LoVo (cell line): ENCODE measurements around the gene GALR2.

ENCODE experiments used
- DNase-seq: peaks from one replicate; pipeline ENCODE4 v3.0.0-alpha.2; 2016; ENCODE audit warnings: low spot score

The GALR2 gene

DNA sequence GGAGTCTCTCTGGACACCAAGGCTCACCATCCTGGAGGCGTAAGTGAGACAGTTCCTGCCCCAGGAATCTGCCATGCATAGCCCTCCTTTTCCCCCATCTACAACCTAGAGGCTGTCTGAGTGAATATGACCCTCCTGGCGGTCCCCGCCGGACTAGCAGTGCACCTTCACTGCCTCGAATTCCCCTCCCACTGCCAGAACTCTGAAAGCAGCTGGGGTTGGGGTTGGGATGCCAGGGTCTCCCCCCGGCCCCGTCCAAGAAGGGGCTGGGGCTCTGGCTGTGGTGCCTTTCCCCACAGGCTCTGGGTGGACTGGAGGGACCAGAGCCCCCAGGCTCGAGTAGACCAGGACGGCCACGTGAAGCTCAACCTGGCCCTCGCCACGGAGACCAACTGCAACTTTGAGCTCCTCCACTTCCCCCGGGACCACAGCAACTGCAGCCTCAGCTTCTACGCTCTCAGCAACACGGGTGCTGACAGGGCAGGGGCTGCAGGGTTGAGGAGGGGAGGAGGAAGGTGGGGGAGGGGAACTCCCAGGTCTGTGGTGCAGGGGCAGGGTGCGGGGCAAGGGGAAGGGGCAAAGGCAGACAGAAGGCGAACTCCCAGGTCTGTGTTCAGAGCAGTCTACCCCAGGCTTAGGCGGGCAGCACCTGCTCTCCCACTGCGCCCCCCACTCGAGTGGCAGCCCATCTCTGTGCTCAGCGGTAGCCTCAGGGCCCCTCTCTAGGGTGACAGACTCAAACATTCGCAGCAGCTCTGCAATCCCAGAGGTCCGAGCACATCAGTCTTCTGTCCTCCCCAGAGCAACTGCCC is 5.6 kb downstream of the GALR2 start:
- DNase-seq: no peak

DNA sequence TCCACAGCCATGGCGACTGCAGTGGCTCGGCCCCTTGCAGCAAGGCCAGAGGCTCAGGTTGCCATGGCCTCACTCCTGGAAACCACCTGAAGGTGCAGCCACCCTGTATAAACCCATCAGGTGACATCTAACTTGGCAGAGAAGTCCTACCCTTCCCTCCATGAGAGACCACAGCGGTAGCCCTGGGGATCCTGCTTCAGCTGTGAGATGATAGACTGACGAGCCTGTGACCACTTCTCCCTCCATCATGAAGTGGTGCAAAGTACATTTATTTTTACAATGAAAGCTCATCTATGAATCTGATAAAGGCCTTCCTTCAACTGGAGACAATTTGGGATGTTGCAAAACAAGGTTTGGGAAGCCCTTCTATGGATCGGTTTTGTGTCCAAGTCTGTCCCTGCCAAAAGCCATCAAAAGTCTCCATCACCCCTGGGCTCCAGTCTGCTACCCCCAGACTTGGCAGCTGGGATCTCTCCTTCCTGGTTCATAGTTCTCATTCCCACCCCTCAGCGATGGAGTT is 6.2 kb downstream of the GALR2 start:
- no peak for DNase-seq

DNA sequence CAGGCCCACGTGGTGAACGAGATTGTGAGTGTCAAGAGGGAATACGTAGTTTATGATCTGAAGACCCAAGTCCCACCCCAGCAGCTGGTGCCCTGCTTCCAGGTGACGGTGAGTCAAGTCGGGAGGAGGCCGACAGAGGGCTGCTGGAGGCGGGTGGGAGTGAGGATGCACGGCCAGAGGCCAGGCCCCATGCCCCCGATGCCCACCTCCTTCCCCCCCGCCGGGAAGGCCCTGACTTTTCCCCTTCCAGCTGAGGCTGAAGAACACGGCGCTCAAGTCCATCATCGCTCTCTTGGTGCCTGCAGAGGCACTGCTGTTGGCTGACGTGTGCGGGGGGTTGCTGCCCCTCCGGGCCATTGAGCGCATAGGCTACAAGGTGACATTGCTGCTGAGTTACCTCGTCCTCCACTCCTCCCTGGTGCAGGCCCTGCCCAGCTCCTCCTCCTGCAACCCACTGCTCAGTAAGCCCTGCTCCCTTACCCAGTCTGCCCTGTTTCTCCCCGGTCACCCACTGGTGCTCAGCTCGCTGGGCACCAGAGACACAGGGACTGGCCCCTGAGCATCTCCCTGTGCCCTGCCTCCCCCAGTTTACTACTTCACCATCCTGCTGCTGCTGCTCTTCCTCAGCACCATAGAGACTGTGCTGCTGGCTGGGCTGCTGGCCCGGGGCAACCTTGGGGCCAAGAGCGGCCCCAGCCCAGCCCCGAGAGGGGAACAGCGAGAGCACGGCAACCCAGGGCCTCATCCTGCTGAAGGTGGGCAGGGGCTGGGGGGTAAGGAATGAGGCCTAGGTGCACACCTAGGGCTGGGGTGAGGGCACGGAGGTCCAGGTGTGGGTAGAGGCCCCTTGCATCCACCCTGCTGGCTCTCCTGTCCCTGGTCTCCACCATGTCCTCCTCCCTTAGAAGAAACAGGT is 7.0 kb downstream of the GALR2 start:
- no peak for DNase-seq

DNA sequence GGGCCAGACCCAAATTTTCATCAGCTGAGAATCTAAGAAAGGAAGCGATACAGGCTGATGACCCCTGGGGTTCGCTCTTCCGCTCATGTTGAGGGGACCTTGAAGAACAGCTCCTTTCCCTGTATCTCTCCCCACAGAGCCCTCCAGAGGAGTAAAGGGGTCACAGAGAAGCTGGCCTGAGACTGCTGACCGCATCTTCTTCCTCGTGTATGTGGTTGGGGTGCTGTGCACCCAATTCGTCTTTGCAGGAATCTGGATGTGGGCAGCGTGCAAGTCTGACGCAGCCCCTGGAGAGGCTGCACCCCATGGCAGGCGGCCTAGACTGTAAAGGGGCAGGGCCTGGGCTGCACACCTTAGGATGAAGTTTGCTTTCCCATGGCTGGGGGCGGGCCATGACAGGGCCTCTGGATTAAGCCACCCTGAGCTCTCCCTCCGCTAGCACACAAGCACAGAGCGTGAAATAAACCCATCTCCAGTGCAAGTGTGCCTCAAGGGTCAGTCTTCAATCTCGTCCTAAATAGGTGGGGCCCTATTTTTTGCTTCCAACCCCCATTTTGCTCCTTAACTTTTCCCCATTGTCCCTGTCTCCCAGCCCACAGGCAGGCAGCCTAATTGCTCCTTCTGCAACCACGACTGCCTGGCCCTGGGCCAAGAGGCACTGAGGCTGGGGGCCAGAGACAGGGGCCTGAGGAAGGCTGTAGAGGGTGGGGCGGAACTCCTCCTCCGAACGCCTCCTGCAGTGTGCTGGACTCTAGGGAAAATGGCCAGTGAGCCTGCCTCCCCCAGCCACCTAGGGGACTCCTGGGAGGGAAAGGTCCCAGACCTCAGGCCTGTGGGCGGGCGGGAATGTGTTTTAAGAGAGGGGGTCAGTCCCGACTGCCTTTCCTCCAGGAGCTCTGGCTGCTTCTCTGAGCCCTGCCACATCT is 8.0 kb downstream of the GALR2 start:
- DNase-seq: no peak

DNA sequence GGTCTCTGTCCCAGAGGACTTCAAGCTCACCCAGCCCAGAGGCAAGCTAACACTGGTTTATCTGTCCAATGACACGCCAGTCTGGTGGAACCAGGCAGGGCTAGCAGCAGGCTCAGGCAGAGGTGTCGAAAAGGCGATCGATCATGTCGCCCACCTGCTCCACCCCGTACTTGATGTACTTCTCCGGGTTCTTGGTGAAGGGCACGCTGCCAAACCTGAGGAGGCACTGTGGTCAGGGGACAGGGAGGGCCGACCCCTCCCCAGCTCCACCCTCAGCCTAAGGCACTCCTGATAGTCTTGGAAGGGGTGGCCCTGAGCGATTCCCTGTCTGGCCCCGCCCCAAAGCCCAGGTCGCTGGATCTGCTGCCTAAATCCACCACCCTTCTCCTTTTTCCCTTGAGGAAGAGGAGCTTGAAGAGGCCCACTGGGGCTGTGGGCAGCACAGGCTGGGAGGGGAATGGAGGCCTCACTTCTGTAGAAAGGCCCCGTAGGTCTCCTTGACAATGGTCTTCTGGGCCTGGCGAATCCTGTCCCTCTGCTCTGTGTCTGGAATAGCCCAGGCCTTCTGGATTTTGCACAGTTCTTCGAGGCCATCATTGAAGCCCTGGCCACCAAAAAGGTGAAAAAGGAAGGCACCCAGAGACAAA is 9.1 kb downstream of the GALR2 start:
- DNase-seq: no peak

DNA sequence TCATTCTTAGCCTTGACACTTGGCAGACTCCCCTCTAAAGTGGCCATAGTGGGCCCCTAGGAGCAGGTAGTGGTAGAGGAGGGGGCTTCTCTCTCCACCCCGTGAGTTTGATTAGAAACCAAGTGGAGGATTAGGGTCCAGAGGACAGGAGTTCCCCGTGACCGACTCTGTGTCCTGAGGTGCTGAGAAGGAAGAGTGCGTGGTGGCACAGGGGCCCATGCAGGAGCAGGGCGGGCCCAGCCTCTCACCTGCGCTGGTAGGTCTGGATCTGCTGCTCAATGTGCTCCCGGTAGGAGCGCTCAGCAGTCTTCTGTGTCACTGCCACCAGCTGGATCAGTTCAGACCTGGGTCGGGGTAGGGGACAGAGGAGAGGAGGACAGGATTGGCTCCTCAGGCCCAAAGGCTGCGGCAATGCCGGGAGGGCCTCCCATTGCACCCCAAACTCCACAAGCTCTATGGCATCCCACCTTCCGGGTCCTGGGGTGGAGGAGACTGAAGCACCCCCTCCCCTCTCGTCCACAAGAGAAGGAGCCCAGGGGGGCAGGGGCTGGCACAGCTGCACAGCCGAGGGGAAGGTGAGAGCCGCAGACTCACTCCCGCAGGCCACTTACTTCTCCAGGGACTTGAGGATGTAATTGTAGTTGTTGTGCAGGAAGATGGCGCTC is 10.6 kb downstream of the GALR2 start:
- no peak for DNase-seq

DNA sequence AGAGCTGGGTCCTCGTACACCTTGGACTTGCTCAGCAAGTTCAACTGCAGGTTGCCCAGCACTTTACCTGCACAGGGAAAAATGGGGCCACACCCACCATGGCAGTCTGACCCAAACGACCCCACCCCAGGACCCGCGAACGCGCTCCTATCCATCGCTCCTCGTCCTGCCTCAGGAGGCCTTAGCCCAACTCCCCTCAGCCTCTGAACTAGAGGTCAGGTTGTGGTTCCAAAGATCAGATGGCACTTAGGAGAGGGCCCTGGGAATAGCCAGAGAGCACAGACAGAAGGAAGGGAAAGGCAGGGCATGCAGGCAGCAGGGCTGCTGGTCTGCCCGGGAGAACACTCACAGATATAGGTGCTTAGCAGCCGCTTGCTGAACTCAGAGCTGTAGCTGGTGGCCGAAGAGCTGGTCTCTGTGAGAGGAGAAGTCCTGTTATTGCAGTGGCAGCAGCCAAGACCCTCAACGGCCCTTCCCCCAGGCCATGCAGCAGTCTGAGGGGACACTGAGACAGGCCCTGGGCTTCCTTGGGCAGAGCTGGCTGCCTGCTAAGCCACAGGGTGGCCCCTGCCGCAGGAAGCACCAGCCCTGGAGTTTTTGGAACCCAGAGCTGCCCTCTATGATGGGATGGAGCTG is 11.3 kb downstream of the GALR2 start:
- DNase-seq: no peak

DNA sequence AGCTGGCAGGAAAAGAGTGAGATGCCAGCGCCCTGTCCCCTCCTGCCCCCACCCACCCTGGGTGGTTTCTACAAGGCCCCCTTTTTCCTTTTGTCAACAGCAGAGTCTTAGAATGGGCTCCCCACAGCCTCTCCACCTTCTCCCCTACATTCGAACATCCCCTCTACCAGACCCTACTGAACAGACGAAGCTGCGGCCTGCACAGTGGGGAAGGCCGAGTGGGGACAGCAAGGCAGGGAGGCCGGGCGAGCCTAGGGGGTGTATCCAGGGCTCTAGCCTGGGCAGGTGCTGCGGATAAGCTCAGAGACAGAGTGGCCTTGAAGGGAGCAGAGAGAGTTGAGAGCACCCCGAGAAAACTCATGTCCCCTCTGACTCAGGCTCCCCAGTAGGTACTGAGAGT is 11.8 kb downstream of the GALR2 start:
- DNase-seq: no peak

DNA sequence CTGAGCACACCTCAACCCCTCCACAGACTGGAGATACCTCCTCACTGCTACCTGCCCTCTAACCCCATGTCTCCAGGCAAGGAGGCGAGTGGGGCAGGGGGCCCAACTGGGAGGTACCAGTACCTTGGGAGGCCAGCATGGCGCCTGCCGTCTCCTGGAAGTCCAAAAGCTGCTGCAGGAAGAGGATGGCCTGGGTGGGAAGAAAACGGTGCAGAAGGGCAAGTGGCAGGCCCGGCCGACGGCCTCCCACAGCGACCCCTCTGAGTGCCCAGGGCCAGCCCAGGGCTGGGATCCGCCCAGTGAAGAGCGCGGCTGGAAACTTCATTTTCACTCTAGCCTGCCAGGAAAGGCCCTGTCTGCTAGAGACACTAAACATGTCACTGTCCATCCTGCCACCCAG is 12.9 kb downstream of the GALR2 start:
- no peak for DNase-seq

DNA sequence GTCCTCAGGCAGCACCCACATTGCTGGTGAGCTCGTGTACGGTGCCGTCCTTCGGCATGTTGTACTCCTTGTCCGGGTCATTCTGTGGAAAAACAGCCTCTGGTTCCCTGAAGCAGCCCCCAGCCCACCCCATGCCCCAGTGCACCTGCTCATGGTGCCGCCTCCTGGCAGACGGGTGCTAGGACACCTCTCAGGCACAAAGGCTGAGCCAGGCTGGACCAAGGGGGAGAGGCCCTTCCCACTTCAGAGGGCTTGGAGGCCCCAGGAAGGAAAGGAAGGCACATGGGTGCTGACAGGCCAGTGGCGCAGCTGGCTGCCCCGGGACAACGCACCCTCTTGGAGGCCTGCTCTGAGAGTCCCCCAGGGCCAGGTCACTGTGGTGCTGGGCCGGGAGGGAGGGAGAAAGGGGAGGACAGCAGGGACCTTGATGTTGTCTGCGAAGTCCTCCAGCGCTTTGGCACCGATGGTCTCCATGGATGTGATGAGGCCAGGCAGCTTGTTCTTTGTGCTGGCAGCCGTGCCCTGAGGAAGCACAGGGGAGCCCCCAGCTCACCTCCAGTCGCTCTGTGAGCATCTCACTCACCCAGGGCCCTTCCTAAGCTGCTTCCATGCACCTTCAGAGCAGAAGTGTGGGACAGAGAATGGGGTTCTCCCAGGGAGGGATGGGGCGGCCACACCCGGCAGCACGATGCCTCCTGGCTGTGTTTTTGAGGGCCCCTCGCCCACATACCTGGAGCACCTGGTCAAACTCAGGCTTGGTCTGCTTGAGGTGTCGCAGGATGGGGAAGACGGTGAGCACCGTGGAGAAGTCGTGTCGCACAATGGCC is 13.7 kb downstream of the GALR2 start:
- no peak for DNase-seq

DNA sequence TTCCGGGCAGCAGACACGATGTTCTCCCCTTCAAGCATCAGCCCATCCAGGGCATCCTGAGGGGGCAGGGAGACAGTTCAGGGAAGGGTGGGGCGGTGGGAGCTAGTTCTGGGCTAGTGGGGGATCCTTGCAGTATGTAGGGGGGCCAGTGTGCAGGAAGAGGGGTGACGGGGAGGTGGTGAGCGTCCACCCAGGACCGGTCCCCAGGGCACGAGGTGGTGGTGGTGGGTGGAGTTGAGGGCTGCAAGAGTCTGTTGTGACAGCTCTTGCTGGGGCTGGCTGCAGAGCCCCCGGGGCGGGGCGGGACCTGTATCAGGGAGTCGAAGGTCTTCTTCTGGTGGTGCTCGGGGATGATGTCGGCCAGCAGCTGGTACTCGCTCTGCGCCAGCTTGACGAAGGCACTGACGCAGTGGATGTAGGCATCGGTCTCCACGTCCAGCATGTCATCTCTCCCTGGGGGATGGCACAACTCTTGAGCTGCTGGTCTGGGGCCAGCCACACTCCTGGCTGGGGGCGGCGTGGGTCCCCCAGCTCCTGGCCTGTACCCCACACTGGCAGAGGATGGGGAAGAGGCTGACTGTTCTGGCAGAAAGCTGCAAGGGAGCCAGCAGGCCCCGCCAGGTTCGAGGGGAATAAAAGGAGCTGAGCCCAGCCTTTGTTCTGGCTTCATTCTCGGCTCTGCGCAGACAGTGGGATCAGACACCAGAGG is 14.4 kb downstream of the GALR2 start:
- DNase-seq: no peak

DNA sequence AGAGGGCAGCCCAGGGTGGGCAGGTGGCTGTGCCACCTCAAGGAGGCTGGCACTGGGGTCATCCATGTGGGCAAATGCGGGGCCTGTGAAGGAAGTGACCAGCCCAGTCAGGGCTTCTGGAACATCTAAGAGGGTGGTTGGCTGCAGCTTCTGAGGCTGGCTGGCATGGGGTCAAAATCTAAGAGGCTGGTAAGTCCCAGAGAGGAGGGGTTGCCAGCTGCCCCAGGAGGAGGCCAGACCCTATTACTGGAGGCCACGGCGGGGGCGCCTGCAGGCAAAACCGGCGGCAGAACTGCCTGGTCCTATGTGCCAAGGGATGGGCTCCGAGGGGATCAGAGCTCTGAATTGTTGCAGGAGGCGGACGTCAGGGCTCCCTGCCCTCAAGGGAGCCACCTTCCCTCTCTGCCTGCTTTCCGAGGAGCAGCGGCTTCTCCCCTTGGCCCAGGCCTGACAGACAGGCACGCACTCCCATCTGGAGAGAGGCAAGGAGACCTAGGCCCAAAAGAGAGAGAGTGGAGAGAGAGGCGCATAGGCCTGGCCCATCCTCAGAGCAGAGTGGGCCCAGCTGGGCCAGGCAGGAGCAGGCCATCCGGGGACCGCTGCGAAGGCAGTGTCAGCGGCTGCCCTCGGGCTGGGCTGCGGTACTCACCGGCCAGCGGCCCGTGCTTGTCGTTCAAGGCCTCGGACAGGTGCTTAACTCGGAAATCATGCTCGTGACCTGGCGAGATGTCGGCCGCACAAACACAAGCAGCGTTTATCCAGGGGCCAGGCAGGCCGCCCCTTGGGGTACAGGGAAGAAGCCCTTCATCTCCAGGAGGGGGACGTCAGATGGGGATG is 15.3 kb downstream of the GALR2 start:
- no peak for DNase-seq

DNA sequence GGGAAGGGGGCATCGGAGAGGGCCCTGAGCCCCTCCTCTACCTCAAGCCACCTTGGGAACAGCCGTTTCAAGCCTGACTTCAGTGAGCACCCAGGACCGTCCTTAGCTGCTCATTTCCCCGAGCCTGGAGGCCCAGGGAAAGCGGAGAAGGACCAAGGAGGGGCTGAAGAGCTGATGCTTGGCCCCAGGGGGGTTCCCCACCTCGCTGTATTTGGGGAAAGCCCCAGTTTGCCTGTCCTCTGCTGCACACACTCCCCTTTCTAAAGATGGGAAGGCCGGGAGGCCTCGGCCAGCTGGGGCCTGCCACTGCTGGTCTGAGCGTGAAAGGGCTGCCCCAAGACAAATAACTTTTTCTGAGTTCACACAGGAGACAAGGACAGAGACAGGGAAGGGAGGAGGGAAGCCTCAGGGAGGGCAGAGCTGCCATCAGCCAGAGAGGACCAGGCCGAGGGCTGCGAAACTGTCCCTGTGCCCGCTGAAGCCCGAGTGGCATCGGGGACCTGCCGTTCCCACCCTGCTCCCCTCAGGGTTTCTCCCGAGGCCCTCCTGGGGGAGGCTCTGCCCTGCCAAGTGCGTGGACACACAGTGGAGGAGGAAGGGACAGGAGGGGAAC is 16.0 kb downstream of the GALR2 start:
- no peak for DNase-seq

DNA sequence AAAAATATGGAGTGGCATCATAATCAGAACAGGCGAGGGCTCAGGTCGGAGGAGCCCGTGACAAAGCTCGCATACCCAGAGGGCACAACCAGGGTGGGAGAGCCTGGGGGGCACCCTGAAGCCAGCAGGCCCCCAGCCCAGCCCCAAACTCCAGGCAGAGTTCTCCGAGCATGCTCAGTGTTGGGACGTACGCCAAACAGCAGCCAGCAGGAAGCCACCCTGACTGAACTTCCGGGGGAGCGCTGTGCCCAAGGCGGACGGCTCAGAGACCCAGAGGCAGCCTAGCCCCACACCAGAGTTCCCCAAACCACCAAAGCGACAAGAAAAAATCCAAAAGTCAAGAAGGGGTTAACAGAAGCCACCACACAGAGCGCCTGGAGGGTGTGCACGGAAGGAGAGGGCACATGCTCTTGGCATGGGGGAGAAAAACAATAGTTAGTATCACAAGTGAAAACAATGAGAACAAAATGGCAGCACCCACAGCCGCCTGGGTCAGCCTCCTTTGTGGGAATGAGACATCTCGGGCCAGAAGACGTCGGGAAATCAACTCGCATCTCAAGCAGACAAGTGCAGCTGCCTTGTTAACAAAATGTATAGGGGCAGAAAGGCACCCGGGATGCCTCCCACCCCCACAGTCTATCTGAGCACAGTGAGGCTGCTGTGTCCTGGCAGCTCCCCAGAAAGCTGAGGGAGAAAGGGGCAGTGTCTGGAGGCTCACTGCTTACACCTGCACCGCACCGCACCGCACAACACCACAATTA is 17.1 kb downstream of the GALR2 start:
- DNase-seq: no peak

DNA sequence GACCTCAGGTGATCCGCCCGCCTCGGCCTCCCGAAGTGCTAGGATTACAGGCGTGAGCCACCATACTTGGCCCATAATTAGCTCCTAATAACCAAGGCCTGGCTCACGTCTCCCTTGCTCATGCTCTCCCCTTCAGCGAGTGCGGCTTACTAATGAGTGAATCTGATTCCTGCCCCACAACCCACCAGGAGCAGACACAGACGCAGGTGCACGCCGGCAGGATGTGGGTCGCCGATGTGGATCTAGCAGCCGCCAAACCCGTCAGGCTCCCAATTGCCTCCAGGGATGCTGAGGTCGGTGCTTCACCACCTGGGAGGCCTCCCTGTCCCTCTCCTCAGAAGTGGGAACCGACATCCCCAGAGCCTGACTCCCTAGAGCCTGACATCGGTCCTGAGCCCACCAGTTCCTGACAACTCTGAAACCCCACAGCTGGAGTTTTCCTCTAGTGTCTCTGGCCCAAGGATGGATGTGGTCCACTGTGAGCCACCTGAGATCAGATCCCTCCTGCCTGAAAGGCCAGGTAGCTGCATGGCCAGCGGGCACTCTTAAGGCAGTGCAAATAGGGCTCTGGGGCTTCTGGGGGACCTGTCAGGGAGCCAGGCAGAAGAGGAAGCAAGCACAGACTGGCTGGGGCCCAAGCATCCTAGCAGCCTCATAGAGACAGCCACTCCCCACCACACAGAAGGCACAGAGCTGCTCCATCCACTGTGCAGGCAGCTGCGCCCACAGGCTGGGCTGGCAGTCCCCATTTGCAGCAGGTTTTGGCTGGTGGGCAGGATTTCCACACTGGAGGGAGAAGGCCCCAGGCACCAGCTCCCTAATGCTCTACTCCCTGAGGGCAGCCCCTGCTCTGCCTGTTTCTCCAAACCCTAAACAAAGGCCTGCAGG is 18.2 kb downstream of the GALR2 start:
- DNase-seq: no peak

DNA sequence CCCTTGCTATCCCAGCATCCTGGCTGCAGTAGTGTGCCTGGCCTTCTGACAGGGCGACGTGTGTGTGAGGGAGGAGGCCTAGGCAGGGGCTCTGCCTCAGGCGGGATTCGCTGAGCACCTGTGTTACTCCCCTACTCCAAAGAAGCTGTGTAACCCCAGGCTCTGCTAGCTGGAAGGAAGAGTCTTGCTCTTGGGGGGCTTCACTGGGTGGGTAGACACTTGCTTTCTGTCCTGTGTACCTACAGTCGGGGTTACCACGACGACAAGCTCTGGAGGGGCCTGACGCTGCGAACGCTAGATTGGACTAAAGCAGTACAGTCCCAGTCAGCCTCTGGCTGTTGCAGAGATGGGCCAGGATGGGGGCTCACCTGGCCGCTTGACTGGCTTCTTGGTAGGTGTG is 19.5 kb downstream of the GALR2 start:
- no peak for DNase-seq
